PC-9 (cell line): ENCODE data around the gene ELK3.

ENCODE experiments used
- EZH2 ChIP-seq: fragments of 200-600 bp; sonication (generic); IDR thresholded peaks from 2 replicates; pipeline ENCODE4 v1.8.0; 2017; ENCODE audit warnings: antibody characterized with exemption, low read depth
- TF ChIP-seq, protein P1 (sequence below): fragments of 200-600 bp; sonication (generic); conservative IDR thresholded peaks from 2 replicates; pipeline ENCODE4 v1.6.1; 2017; ENCODE audit warnings: mixed run types, antibody characterized with exemption, mild to moderate bottlenecking, moderate library complexity

DNA sequence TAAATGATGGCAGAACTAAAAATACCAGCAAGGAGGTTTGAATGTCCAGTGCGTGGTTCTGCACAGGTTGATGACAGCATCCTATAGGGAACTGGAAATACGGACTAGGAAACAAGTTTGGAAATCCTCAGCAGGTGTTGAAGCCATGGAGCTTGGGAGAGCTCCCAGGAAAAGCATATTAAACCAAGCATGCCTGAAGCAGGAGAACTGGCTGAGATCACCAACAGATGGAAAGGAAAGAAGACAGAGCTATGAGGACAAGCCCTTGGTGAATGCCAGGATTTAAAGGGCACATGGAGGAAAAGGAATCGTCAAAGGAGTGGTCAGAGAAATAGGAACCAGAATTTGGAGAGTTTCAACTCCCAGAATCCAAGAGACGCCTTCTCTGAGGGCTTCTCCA, 21.2 kb upstream of the ELK3 start:
- TF ChIP-seq, protein P1, sequence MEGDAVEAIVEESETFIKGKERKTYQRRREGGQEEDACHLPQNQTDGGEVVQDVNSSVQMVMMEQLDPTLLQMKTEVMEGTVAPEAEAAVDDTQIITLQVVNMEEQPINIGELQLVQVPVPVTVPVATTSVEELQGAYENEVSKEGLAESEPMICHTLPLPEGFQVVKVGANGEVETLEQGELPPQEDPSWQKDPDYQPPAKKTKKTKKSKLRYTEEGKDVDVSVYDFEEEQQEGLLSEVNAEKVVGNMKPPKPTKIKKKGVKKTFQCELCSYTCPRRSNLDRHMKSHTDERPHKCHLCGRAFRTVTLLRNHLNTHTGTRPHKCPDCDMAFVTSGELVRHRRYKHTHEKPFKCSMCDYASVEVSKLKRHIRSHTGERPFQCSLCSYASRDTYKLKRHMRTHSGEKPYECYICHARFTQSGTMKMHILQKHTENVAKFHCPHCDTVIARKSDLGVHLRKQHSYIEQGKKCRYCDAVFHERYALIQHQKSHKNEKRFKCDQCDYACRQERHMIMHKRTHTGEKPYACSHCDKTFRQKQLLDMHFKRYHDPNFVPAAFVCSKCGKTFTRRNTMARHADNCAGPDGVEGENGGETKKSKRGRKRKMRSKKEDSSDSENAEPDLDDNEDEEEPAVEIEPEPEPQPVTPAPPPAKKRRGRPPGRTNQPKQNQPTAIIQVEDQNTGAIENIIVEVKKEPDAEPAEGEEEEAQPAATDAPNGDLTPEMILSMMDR, result no peak
- no peak for TF ChIP-seq EZH2
